Renal cortex interstitium (tissue), 15 donors: ENCODE data around the gene GRIFIN. TPM values are rescaled to one million over a fixed set of nuclear protein-coding genes. Genes with fewer than 3 reads are reported as not detected.

ENCODE experiments used
- DNase-seq, 11 donors: peaks; one replicate each; pipeline ENCODE4 v3.0.0-alpha.2; 2013; ENCODE audit warnings: low read depth in 9 of 11, low spot score in 4 of 11; ENCODE audit errors: extremely low read depth in 1 of 11
- long read RNA-seq, 16 experiments: transcript quantifications; one replicate each; lab custom pipeline, GENCODE V29; 2026
- polyA plus RNA-seq, 3 donors: library from polyadenylated mRNA; unstranded; fragments of 120-200 nt; gene quantifications; one replicate each; pipeline ENCODE4 v1.2.1, GENCODE V29; 2013; ENCODE audit not compliant: insufficient read length in 3 of 3

Gene GRIFIN
- not detected for polyA plus RNA-seq
- long read RNA-seq, donor 1, result 0 reads
- long read RNA-seq, donor 2, result 0 reads
- long read RNA-seq, donor 3, result 0 reads
- long read RNA-seq, donor 4, result 0 reads
- long read RNA-seq, donor 5, result 0 reads
- long read RNA-seq, donor 6, result 0 reads
- long read RNA-seq, donor 7, result 0 reads
- long read RNA-seq, donor 8, result 0 reads
- long read RNA-seq, donor 9, result 0 reads
- long read RNA-seq, donor 10, result 0 reads
- long read RNA-seq, donor 11, result 0 reads
- long read RNA-seq, donor 12, result 0 reads
- long read RNA-seq, donor 13, result 0 reads
- long read RNA-seq, donor 14, result 0 reads
- long read RNA-seq, donor 15, result 0 reads
- long read RNA-seq, donor 16, result 0 reads

DNA sequence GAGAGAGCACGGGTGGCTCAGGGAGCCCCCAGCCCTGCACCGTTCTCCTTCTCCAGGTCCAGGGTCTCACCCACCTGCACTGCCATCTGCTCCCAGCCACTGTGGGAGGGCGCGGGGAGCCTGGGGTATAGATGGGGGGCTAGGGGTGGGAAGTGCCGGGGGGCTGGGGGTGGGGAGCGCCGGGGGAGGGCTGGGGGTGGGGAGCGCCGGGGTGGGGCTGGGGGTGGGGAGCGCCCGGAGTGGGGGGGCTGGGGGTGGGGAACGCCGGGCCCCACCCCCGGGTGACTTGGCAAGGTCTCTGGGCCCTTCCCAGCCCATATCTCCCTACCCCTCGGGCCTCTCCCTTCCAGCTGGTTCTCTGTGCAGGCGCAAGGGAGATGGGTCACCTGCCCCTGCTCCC is at the start of gene GRIFIN:
TSS of gene GRIFIN (minus strand) at position 101 of the 400 bp plus-strand sequence. CDS start at position 86, 15 bp downstream.
- no peak for DNase-seq

DNA sequence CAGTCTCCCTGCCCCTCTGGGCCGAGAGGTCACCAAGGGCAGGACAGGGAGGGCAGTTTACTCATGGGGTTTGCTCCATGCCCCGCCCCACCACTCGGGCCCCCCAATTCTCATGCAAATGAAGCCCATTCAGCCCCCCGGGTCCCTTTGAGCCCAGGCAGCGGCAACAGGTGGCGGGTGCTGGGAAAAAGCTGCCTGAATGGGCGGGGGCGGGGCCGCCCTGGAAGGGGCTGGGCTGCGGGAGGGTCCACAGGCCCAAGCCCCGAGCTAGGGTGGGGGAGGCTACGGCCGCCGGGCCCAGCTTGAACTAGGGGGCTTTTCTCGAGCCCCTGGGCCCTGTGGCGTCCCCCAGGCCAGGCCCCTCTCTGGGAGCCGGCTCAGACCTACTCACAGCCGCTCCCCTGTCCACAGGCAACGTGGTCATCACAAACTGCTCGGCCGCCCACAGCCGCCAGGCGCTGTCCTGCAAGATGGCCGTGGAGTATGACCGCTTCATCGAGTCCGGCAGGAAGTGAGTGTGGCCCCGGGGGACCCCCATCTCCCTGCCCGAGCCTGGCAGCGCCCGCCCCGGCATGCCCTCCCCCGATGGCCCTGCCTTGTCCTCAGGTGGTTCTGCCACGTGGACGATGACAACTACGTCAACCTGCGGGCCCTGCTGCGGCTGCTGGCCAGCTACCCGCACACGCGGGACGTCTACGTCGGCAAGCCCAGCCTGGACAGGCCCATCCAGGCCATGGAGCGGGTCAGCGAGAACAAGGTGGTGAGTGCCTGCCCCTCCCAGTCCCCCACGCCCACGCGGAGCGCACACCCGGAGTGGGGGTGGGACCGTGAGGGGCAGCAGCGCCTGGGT is 48.8 kb upstream of the GRIFIN start:
- no peak for DNase-seq

DNA sequence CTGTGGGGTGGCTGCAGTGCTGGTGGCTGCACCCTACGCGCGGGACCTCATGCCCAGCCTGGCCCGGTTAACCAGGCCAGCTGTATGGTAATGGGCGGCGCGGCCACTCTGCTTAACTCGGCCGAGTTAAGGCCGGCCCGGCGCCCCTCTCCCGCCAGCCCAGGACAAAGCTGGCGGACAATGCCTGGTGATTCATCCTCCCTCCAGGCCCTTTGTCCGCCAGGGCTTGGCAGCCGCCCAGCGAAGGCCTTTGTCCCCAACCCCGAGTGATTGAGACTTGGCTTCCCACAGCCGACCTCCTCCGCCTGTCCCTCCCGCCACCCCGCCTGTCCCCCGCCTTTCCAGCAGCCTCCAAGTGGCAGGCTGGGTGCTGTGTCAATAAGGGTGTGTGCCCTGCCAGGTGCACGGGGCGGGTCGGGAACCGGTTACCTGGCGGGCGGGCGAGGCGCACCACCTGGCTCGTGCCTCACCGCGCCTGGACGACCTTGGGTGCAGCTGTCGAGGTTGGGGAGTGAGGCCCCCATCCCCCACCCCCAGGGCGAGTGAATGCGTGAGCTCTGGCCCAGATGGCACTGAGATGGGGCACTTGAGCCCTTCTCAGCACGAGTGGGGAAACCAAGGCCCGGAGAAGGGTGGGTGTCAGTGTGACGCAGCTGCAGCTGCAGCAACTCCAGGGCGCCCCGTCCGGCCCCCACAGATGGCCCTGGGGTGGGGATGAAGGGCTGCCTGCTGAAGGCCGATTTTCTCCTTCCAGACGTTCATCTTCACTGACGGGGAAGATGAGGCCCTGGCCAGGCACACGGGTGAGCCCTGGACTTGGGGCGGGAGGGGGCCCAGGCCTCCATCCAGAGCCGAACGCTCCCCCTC is 48.0 kb upstream of the GRIFIN start:
- DNase-seq, result no peak

DNA sequence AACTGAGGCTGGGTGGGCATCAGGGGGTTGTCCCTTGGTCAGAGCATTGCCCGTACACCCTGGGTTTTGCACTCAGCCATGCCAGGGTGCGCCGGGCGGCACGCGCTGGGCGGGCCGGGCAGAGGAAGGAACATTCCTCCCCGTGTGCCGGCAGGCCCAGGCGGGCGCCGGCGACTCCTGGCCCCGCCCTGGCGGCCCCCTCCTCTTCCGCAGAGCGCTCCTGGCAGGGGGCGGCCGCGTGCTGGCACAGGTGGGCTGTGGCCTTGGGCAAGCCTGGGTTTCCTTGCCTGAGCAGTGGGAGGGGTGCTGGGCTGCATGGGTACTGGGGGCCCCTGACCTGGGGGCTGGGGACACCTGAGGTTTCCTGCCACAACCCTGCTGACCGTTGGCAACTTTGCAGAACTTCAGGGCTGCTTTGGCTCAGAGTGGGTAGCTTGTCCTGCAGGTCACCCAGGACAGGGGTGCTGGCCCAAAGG is 47.3 kb upstream of the GRIFIN start:
- DNase-seq, result no peak

DNA sequence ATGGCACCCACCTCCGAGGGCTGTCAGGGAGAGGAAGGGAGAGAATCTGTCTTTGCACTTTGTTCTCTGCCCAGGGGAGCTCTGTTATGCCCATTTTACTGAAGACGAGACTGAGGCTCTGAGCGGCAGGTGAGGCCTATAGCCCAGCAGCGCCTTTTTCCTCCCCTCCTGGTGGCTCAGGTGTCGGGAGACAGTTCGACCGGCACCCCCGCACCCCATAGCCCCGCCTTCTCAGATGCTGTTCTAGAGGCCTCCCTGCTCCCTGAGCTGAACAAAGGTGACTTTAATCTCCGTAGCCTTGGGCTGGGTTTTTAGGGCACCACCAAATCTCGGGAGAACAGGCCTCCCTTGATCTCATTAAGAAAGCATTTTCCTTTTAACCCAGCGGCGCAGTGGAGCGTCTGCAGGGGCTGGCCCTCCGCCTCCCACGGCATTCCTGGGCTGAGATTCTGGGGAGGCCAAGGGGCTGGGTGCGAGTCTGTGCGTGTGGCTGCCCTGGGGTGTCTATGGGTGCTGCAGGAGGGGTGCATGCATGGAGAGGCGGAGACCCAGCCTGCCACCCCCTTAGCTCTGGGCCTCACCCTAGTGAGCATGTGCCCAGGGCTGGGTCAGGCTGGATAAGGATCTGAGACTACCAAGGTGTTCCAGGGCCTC is 46.7 kb upstream of the GRIFIN start:
- DNase-seq, result no peak

- no peak for DNase-seq
Measured at GRCh38 chr7:2521952-2522591, 45.9 kb upstream of the GRIFIN start.

DNA sequence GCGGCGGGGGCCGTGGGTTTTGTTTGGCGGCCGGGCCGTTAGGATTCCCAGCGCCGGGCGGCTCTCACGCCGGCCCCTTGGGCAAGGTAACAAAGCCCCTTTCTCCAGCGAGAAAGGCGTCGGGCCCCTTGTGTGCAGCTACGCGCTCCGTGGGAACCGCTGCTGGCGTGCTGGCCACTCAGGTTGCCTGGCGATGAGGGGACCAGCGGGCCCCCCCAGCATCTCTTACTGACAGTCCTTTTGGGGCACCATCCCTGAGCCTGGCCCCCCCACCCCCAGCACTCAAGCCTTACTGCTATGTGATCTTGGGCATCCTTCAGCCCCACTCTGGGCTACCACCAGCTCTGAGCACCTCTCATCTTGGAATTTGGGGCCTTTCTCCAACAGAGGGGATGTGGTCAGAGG is 45.1 kb upstream of the GRIFIN start:
- no peak for DNase-seq

DNA sequence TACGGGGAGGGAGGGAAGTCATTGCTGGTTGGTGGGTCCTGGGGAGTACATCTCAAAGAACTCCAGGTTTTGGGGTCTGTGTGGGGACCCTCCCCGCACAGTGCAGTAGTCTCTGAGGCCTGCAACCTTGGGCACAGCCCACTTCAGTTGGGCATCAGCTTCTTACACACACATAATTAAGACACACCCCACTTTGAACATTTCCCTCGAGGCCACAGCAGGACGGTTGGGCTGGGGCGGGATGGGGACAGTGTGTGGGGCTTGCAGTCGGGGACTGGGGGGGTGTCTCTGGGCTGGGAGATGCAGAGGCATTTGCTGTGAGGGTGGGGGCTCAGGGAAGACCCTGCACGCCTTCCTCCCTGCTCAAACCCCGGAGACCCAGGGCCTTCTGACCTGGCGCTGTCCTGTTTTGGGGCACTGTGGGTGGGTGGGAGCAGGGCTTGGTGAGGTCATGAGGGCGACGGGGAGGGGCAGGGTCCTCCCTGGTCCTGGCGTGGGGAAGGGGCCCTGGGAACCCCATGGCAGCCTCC is 44.6 kb upstream of the GRIFIN start:
- no peak for DNase-seq

DNA sequence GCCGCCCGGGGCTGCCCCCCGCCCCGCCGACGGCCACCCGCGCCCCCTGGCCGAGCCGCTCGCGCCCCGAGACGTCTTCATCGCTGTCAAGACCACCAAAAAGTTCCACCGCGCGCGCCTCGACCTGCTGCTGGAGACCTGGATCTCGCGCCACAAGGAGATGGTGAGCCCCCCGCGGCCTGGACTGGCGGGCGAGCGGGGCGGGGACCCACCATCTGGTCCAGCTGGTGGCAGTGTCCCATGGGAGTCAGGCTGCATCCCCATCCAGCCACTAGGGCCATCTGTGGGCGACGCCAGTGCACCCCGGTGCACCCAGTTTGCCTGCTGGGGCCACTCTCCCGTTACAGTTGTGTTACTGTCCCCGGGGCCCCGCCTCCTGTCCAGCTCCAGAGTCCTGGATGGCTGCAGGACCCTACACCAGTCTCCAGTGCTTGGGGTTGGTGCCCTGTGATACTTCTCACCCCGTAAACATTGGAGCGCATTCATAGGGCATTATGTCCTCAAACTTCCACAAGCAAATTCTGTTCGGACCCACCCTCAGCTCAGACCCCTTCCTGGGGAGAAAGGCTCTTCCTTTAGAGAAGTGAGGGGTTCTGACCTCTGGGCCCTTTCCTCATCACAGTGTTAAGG is 44.0 kb upstream of the GRIFIN start:
- no peak for DNase-seq

DNA sequence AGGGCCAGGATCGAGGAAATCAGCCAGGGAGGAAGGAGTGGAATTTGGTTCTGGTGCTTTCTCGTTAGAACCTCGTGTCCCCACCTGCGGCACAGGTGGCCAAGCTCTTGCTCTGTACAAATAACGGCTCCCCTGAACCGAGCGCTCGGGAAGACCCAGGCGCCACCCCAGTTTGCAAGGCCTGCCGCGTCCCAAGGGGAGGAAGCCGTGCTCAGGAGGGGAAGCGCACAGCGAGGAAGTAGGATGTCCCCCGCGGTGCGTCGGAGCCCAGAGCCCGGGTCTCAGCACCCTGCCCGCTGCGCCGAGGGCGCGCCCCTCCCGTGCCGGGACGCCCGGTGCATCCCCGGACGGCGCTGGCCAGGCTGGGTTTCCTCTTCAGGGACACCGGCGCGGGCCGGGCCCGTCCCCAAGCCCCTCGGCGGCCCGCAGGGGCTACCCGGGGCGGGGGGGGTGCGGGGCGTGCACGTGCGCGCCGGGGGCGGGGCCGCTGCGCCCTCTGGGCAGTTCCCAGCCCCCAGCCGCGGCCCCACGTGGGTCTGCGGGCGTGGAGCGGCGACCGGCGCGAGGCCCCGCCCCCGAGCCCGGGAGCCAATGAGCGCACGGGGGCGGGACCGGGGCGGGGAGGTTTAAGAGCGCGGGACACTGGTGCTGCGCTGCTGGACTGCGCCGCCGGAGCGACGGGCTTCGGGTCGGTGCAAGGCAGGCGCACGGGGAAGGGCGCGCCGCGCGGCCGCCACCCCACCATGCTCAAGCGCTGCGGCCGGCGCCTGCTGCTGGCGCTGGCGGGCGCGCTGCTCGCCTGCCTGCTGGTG is 43.1 kb upstream of the GRIFIN start, which contains the start of gene LFNG:
TSS of gene LFNG (plus strand) at position 656 of the 812 bp plus-strand sequence. CDS start at position 744, 88 bp downstream.
- peak in 9 of 11 donors; percentile 70 to 91 (median 85) for DNase-seq

GRCh38 chr7:2518737-2519118 is 42.5 kb upstream of the GRIFIN start:
- DNase-seq, result no peak

DNA sequence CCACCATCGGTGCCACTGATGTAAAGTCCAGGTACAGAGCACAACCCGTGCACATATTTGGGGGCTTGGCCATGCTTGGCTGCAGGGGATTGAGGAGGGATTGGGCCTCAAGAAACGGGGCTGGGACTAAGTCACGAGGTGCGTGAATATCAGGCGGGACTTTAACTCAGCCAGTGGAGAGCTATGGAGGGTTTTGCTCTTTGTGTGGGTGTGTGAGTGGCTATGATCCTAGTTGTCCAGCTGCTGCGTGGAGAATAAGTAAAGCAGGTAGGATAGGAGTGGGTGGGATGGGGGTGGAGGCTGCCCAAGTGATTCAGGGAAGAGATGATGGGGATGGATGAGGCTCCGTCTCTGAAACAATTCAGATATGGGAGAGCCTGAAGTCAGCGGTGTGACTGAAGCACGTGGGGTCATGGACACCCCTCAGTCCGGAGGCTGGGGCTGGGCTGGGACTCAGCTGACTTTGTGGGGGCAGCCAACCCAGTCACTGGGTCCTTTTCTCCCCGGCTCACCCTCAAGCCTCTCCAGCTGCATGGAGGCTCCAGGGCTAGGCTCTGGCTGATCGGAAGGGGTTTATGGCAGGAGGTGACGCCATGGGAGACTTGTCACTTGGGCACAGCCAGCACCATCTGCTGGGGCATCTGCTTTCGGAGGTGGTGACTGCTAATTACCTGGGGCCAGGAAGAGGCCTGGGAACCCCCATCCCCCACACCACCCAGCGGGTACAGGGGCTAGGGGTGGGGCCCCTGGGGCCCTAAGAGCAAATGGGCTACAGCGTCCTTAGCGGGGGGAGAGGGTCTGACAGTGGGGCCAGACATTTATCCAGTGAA is 41.7 kb upstream of the GRIFIN start:
- DNase-seq, result no peak

DNA sequence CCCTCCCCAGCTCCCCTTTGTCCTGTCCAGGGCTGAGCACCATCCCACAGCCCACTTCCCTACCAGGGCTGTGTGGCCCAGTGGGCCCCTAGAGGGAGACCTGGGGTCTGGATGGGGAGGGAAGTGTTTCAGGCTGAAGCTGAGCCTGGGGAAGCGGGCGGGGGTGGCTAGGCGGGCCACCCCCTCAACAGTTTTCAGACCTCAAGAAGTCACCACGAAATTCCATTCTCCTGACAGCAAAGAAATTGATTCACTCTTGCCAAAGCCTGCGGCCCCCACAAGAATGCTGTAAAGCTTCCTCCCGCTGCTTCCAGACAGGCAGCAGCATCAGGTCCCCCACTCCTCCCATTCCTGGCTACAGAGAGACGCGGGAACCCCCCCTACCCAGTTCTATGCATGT is 40.8 kb upstream of the GRIFIN start:
- DNase-seq, result no peak

- DNase-seq, result no peak
Measured at GRCh38 chr7:2516194-2516555, 40.0 kb upstream of the GRIFIN start.

GRCh38 chr7:2515424-2516193 is 39.4 kb upstream of the GRIFIN start:
- no peak for DNase-seq
